ENCODE data around the gene RFX5.

DNA sequence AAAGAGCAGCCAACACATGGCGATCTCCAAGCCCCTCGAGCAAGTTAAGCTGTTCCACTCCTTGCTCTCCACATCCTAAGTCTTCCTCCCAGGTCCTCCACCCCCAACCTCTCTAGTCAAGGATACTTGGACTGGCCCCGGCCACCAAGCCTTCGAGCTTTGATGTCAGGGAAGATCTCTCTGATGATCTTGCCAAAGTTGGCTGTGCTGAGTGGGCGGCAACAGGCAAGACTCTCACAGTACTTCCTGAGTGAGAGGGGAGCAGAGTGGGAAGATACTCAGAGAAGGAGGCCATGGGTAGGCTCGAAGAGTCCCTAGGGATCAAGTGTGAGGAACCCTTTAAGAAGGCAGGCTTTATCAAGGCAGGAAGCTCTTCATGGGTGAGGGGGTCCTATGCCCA lies 2.8 kb downstream of the RFX5 start:
- TF ChIP-seq FOXS1 (CRISPR knock-in tag; IDR thresholded peaks at IDR 0.05) (no peak), CEBPB (IDR thresholded peaks at IDR 0.05) (no peak)
